HL-60 (cell line): ENCODE data around the gene ADO.

Source experiments
- DNase-seq, 2 experiments: peaks; one replicate each; pipeline ENCODE4 v3.0.0-alpha.2; 2010 to 2020; ENCODE audit warnings: low read depth in 1 of 2, low spot score in 1 of 2
- H3K27ac ChIP-seq: fragments of 250-450 bp; sonication (Bioruptor Pico); replicated peaks from 2 replicates; pipeline ENCODE4 v1.5.1; 2020; ENCODE audit warnings: mild to moderate bottlenecking, moderate library complexity
- H3K27me3 ChIP-seq: fragments of 250-450 bp; sonication (Bioruptor Pico); 2 replicates; pipeline ENCODE4 v1.5.1; 2021; ENCODE audit warnings: mild to moderate bottlenecking, moderate library complexity; ENCODE audit not compliant: insufficient read depth, poor library complexity, severe bottlenecking
- H3K4me3 ChIP-seq: replicated peaks from 2 replicates; pipeline ENCODE4 v1.5.1; 2011; ENCODE audit warnings: mild to moderate bottlenecking, control low read depth, low read length; ENCODE audit not compliant: insufficient read depth
- CTCF ChIP-seq: IDR thresholded peaks from one replicate; pipeline ENCODE4 v1.5.1; 2011; ENCODE audit warnings: low read length, control low read depth, inconsistent platforms; ENCODE audit not compliant: insufficient read depth
- GABPA ChIP-seq: IDR thresholded peaks from 2 replicates; pipeline ENCODE4 v1.6.1; 2012; ENCODE audit warnings: low read depth
- POLR2AphosphoS5 ChIP-seq: IDR thresholded peaks from 2 replicates; pipeline ENCODE4 v1.6.1; 2012; ENCODE audit warnings: low read depth
- REST ChIP-seq: IDR thresholded peaks from 2 replicates; pipeline ENCODE4 v1.6.1; 2012; ENCODE audit warnings: low read depth; ENCODE audit not compliant: insufficient replicate concordance
- SPI1 ChIP-seq: IDR thresholded peaks from 2 replicates; pipeline ENCODE4 v1.6.1; 2012; ENCODE audit warnings: low read depth, mild to moderate bottlenecking, borderline replicate concordance

Gene ADO

GRCh38 chr10:62814756-62815380 lies 10.3 kb downstream of the ADO start:
- Histone ChIP-seq H3K27ac (no peak overlapping the region), H3K4me3 (peak overlapping the region; percentile 62), H3K27me3 (peaks cover 40% of the 10 kb centered on the region)
- no peak for TF ChIP-seq GABPA
- TF ChIP-seq POLR2AphosphoS5 = no peak
- no peak for TF ChIP-seq REST
- TF ChIP-seq SPI1 = no peak
- no peak for TF ChIP-seq CTCF
- no peak for DNase-seq

GRCh38 chr10:62815381-62816075 lies 11.0 kb downstream of the ADO start:
- no peak for DNase-seq
- Histone ChIP-seq H3K4me3 (peak overlapping the region; percentile 62), H3K27ac (no peak overlapping the region), H3K27me3 (peaks cover 41% of the 10 kb centered on the region)
- TF ChIP-seq GABPA (no peak), REST (no peak), SPI1 (no peak), POLR2AphosphoS5 (no peak), CTCF (no peak)

- DNase-seq = no peak
- no peak overlapping the region for H3K27ac ChIP-seq
- H3K4me3 ChIP-seq = peak overlapping the region; percentile 62
- TF ChIP-seq POLR2AphosphoS5 = no peak
- no peak for TF ChIP-seq REST
- no peak for TF ChIP-seq SPI1
- TF ChIP-seq GABPA = no peak
- no peak for TF ChIP-seq CTCF
- peaks cover 43% of the 10 kb centered on the region for H3K27me3 ChIP-seq
Measured at GRCh38 chr10:62816076-62816330, 11.5 kb downstream of the ADO start.
